Measurements from ENCODE around the gene FREM1. TPM values are rescaled to one million over a fixed set of nuclear protein-coding genes. Genes with fewer than 3 reads are reported as not detected.

FREM1 gene
- polyA plus RNA-seq, 2 donors = 0.13 to 0.18 TPM

DNA sequence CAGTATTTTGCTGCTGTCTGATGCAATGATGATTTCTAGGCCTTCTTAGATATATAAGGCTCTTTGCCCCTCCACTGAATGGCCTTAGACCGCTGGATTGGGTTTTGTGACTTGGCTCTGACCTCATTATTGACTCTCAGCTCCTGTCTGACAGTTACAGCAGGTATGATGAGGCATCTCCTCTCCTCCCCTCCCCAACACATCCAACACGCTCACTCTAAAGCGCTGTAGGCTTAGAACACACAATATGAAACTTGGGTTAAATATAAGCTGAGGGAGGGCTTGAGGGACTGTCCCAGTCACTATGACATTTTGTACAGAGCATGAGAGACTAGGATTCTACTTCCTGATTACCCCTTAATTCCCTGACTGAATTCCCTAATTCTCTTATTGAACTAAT is 168.9 kb downstream of the FREM1 start:
- H3K27me3 ChIP-seq (ENCODE audit: control insufficient read depth in 1 of 2, insufficient read depth in 2 of 2, low read length in 2 of 2) = no peaks in the 10 kb centered on the region
- WGBS, 2 donors = 89% methylated on average over 3 of the region's 3 CpGs
- no peaks in the 10 kb centered on the region for H3K36me3 ChIP-seq (ENCODE audit: control insufficient read depth in 2 of 2, insufficient read depth in 2 of 2, low read length in 1 of 2)
- H3K27ac ChIP-seq (ENCODE audit: low read depth in 2 of 2, low read length in 1 of 2) = no peak overlapping the region
- no peaks in the 10 kb centered on the region for H3K4me1 ChIP-seq (ENCODE audit: control insufficient read depth in 2 of 2, insufficient read depth in 2 of 2, low read length in 1 of 2)
- H3K4me3 ChIP-seq (ENCODE audit: low read depth in 1 of 2, low read length in 2 of 2) = no peak overlapping the region
- H3K9me3 ChIP-seq (ENCODE audit: control insufficient read depth in 2 of 2, insufficient read depth in 1 of 2, low read depth in 1 of 2, low read length in 1 of 2) = no peaks in the 10 kb centered on the region

DNA sequence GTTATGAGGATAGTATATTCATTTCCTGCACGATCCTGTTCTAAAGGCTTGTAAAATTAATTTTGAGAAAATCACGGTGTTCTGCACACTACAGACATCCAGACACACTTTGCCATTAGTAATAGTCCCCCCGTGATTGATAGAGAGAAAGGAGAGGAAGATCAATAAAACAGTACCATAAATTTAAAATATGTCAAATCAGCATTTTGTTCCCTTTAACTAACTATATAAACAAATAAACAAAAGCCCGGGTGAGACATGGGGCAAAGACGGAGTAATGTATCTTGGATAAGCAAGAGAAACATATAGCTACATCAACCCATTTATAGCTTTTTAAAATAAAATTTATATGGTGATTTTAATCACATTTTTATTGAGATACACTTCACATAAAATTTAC is 177.1 kb downstream of the FREM1 start:
- no peaks in the 10 kb centered on the region for H3K4me1 ChIP-seq (ENCODE audit: control insufficient read depth in 2 of 2, insufficient read depth in 2 of 2, low read length in 1 of 2)
- 82 to 87% methylated on average over 5 of the region's 5 CpGs for WGBS, 2 donors

GRCh38 chr9:14731294-14731981 is 178.8 kb downstream of the FREM1 start:
- no peaks in the 10 kb centered on the region for H3K36me3 ChIP-seq (ENCODE audit: control insufficient read depth in 2 of 2, insufficient read depth in 2 of 2, low read length in 1 of 2)
- WGBS, 2 donors = 97 to 100% methylated on average over 1 of the region's 1 CpG
- no peaks in the 10 kb centered on the region for H3K9me3 ChIP-seq (ENCODE audit: control insufficient read depth in 2 of 2, insufficient read depth in 1 of 2, low read depth in 1 of 2, low read length in 1 of 2)
- no peak overlapping the region for H3K27ac ChIP-seq (ENCODE audit: low read depth in 2 of 2, low read length in 1 of 2)
- H3K4me1 ChIP-seq (ENCODE audit: control insufficient read depth in 2 of 2, insufficient read depth in 2 of 2, low read length in 1 of 2) = no peaks in the 10 kb centered on the region
- no peaks in the 10 kb centered on the region for H3K27me3 ChIP-seq (ENCODE audit: control insufficient read depth in 1 of 2, insufficient read depth in 2 of 2, low read length in 2 of 2)
- H3K4me3 ChIP-seq (ENCODE audit: low read depth in 1 of 2, low read length in 2 of 2) = no peak overlapping the region

More for the DNA sequence above, 177.1 kb downstream of the FREM1 start:
- no peak overlapping the region for H3K4me3 ChIP-seq (ENCODE audit: low read depth in 1 of 2, low read length in 2 of 2)
- no peaks in the 10 kb centered on the region for H3K27me3 ChIP-seq (ENCODE audit: control insufficient read depth in 1 of 2, insufficient read depth in 2 of 2, low read length in 2 of 2)
- H3K27ac ChIP-seq (ENCODE audit: low read depth in 2 of 2, low read length in 1 of 2) = no peak overlapping the region
- no peaks in the 10 kb centered on the region for H3K36me3 ChIP-seq (ENCODE audit: control insufficient read depth in 2 of 2, insufficient read depth in 2 of 2, low read length in 1 of 2)
- H3K9me3 ChIP-seq (ENCODE audit: control insufficient read depth in 2 of 2, insufficient read depth in 1 of 2, low read depth in 1 of 2, low read length in 1 of 2) = no peaks in the 10 kb centered on the region

DNA sequence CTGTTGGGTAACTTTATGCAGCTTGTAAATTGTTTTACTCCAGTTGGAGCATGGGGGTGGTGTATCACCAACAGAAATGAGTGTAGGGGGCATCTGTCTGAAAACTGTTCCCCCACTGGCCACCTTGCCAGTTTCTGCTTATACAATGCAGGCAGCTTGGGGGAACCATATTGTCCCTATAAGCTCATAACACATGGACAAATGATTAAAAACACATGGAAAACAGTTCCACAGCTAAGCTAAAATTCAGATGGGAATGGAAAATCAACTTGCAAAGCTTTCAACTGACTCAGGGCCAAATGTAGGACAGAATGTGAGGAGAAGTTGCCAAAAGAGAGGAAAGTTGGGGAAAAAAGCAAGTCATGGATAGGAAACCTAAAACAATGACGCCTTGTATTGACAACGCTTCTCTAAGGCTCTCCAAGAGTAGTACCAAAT is 179.7 kb downstream of the FREM1 start:
- WGBS, 2 donors = 75 to 79% methylated on average over 2 of the region's 2 CpGs
- Histone ChIP-seq H3K4me3 (ENCODE audit: low read depth in 1 of 2, low read length in 2 of 2) (no peak overlapping the region), H3K9me3 (ENCODE audit: control insufficient read depth in 2 of 2, insufficient read depth in 1 of 2, low read depth in 1 of 2, low read length in 1 of 2) (no peaks in the 10 kb centered on the region), H3K27me3 (ENCODE audit: control insufficient read depth in 1 of 2, insufficient read depth in 2 of 2, low read length in 2 of 2) (no peaks in the 10 kb centered on the region), H3K4me1 (ENCODE audit: control insufficient read depth in 2 of 2, insufficient read depth in 2 of 2, low read length in 1 of 2) (no peaks in the 10 kb centered on the region), H3K27ac (ENCODE audit: low read depth in 2 of 2, low read length in 1 of 2) (no peak overlapping the region), H3K36me3 (ENCODE audit: control insufficient read depth in 2 of 2, insufficient read depth in 2 of 2, low read length in 1 of 2) (no peaks in the 10 kb centered on the region)

GRCh38 chr9:14723301-14723700 is 186.9 kb downstream of the FREM1 start:
- H3K27me3 ChIP-seq (ENCODE audit: control insufficient read depth in 1 of 2, insufficient read depth in 2 of 2, low read length in 2 of 2) = no peaks in the 10 kb centered on the region
- H3K9me3 ChIP-seq (ENCODE audit: control insufficient read depth in 2 of 2, insufficient read depth in 1 of 2, low read depth in 1 of 2, low read length in 1 of 2) = no peaks in the 10 kb centered on the region
- no peak overlapping the region for H3K27ac ChIP-seq (ENCODE audit: low read depth in 2 of 2, low read length in 1 of 2)
- H3K4me3 ChIP-seq (ENCODE audit: low read depth in 1 of 2, low read length in 2 of 2) = no peak overlapping the region
- H3K4me1 ChIP-seq (ENCODE audit: control insufficient read depth in 2 of 2, insufficient read depth in 2 of 2, low read length in 1 of 2) = no peaks in the 10 kb centered on the region
- 46 to 48% methylated on average over 4 of the region's 4 CpGs for WGBS, 2 donors
- H3K36me3 ChIP-seq (ENCODE audit: control insufficient read depth in 2 of 2, insufficient read depth in 2 of 2, low read length in 1 of 2) = no peaks in the 10 kb centered on the region

DNA sequence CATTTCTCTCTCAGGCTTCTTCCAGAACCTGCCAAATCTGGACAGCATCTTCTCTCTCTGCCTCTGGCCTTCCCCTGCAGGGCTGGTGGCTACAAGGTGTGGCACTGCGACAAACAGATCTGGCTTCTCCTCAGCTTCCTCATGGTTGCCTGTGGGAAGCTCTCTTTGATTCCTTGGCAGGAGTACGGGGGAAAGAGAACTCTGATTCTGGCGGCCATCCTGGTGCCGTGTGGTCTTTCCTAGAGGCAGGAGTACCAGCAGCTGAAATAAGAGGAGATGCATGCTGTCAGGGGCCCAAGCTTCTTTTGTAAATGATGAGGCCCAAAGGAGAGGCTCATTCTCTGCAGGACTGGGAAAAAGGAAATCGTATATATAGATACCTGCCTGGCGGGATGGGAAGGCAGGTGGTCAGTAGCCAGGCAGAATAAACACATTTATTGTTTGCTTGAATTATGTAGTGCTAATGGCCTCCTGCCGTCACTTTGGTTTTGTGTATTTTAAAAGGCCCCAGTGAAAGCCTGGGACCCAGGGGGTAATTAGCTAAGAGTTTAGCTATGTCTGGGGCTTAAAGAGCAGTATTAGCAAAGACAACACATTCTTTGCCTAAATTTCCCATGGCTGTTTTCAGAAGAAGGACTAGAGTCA is 187.7 kb downstream of the FREM1 start, which contains the start of gene CER1:
CER1 (minus strand) TSS at position 343 of the 645 bp plus-strand sequence; CDS start at position 282, 61 bp downstream.
- Histone ChIP-seq H3K36me3 (ENCODE audit: control insufficient read depth in 2 of 2, insufficient read depth in 2 of 2, low read length in 1 of 2) (no peaks in the 10 kb centered on the region), H3K27me3 (ENCODE audit: control insufficient read depth in 1 of 2, insufficient read depth in 2 of 2, low read length in 2 of 2) (no peaks in the 10 kb centered on the region), H3K9me3 (ENCODE audit: control insufficient read depth in 2 of 2, insufficient read depth in 1 of 2, low read depth in 1 of 2, low read length in 1 of 2) (no peaks in the 10 kb centered on the region), H3K4me1 (ENCODE audit: control insufficient read depth in 2 of 2, insufficient read depth in 2 of 2, low read length in 1 of 2) (no peaks in the 10 kb centered on the region), H3K27ac (ENCODE audit: low read depth in 2 of 2, low read length in 1 of 2) (no peak within 1 kb of the TSS), H3K4me3 (ENCODE audit: low read depth in 1 of 2, low read length in 2 of 2) (no peak within 1 kb of the TSS)
- 48 to 49% methylated on average over 7 of the region's 7 CpGs for WGBS, 2 donors

DNA sequence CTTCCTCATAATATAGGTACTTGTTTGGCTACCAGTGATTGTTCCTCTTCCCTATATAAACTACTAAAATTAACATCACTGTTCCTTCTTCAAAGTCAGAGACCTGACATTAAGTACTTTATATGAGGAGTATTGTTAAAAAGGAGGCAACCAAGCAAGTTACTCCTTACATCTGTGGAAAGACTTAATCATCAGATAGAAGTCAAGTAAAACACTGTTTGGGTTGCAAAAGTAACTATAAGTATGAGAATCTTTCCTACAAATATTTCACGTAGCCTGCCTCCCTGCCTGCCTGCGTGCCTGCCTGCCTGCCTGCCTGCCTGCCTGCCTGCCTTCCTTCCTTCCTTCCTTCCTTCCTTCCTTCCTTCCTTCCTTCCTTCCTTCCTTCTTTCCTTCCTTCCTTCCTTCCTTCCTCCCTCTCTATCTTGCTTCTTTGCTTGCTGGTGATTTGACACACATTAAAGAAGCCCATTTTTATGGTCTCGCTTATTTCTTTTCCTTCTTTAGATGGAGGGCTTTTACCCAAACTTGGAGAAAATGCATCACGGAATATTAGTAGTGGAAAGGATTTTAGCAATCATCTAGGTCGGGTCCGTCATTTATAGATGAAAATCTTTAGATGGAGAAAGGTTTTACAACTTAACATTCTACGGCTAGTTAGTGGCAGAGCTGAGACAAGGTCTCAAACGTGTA is 190.9 kb downstream of the FREM1 start:
- Histone ChIP-seq H3K4me1 (ENCODE audit: control insufficient read depth in 2 of 2, insufficient read depth in 2 of 2, low read length in 1 of 2) (no peaks in the 10 kb centered on the region), H3K4me3 (ENCODE audit: low read depth in 1 of 2, low read length in 2 of 2) (no peak overlapping the region)
- 69 to 72% methylated on average over 8 of the region's 8 CpGs for WGBS, 2 donors

DNA sequence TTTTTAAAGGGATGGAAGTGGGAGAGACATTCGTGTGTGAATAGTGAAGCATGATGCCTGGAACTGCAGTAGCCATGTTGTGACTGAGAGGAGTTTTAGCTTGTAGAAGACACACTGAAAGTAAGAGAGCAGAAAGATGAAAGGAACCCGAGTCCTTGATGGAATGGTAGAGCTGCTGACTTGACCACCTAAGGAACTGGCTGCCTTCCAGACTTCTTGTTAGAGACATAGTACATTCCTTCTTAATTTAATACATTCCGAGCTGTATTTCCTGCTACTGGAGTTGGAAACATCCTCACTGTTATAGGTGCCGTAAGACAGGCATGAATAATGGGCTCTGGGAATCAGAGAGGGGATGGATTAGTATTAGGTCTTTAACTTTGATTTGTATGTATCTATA is 195.1 kb downstream of the FREM1 start:
- Histone ChIP-seq H3K27me3 (ENCODE audit: control insufficient read depth in 1 of 2, insufficient read depth in 2 of 2, low read length in 2 of 2) (no peaks in the 10 kb centered on the region), H3K9me3 (ENCODE audit: control insufficient read depth in 2 of 2, insufficient read depth in 1 of 2, low read depth in 1 of 2, low read length in 1 of 2) (no peaks in the 10 kb centered on the region), H3K27ac (ENCODE audit: low read depth in 2 of 2, low read length in 1 of 2) (no peak overlapping the region), H3K36me3 (ENCODE audit: control insufficient read depth in 2 of 2, insufficient read depth in 2 of 2, low read length in 1 of 2) (no peaks in the 10 kb centered on the region), H3K4me3 (ENCODE audit: low read depth in 1 of 2, low read length in 2 of 2) (no peak overlapping the region), H3K4me1 (ENCODE audit: control insufficient read depth in 2 of 2, insufficient read depth in 2 of 2, low read length in 1 of 2) (no peaks in the 10 kb centered on the region)
- 72 to 86% methylated on average over 4 of the region's 4 CpGs for WGBS, 2 donors

More for the DNA sequence above, 190.9 kb downstream of the FREM1 start:
- Histone ChIP-seq H3K27ac (ENCODE audit: low read depth in 2 of 2, low read length in 1 of 2) (no peak overlapping the region), H3K9me3 (ENCODE audit: control insufficient read depth in 2 of 2, insufficient read depth in 1 of 2, low read depth in 1 of 2, low read length in 1 of 2) (no peaks in the 10 kb centered on the region), H3K27me3 (ENCODE audit: control insufficient read depth in 1 of 2, insufficient read depth in 2 of 2, low read length in 2 of 2) (no peaks in the 10 kb centered on the region), H3K36me3 (ENCODE audit: control insufficient read depth in 2 of 2, insufficient read depth in 2 of 2, low read length in 1 of 2) (no peaks in the 10 kb centered on the region)

DNA sequence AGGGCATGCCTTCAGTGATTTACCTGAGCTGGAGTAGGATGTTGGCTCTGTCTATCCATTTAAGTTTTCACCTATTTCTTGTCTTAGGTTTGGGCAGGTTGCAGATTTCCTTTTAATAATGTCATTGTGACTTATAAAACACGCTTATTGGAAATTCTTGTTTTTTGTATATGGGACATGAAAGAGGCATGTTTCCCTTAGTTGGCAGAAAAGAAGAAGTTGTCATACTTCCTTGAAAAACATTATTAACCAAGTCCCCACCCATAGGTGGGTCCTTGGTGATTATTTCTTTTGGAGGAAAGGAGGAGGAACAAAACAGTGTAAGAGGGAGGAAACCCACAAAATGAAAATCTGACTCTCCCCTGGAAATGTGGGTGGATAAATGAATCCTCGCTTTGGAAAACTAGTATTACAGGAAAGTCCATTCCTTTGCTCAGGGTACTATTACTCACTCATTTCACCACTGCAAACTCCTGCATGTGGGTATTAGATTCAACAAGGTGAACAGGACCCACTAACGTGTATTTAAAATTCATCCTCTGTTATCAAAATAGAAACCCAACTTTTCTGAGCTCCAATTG is 197.0 kb downstream of the FREM1 start:
- H3K27ac ChIP-seq (ENCODE audit: low read depth in 2 of 2, low read length in 1 of 2) = peak overlapping the region in 1 of 2 donors; percentile 58
- no peak overlapping the region for H3K4me3 ChIP-seq (ENCODE audit: low read depth in 1 of 2, low read length in 2 of 2)
- 50 to 67% methylated on average over 3 of the region's 3 CpGs for WGBS, 2 donors
- H3K27me3 ChIP-seq (ENCODE audit: control insufficient read depth in 1 of 2, insufficient read depth in 2 of 2, low read length in 2 of 2) = no peaks in the 10 kb centered on the region
- no peaks in the 10 kb centered on the region for H3K4me1 ChIP-seq (ENCODE audit: control insufficient read depth in 2 of 2, insufficient read depth in 2 of 2, low read length in 1 of 2)
- H3K36me3 ChIP-seq (ENCODE audit: control insufficient read depth in 2 of 2, insufficient read depth in 2 of 2, low read length in 1 of 2) = no peaks in the 10 kb centered on the region
- no peaks in the 10 kb centered on the region for H3K9me3 ChIP-seq (ENCODE audit: control insufficient read depth in 2 of 2, insufficient read depth in 1 of 2, low read depth in 1 of 2, low read length in 1 of 2)
